Vagina (tissue), 2 donors: ENCODE results near the gene THBS3. TPM values are rescaled to one million over a fixed set of nuclear protein-coding genes. Genes with fewer than 3 reads are reported as not detected.

Source experiments
- DNase-seq, 2 donors: peaks; one replicate each; pipeline ENCODE4 v3.0.0-alpha.2; 2017; ENCODE audit errors: extremely low spot score in 2 of 2
- H3K27ac ChIP-seq: fragments of 200-600 bp; sonication (generic); one replicate; pipeline ENCODE4 v1.5.1; 2019
- H3K27me3 ChIP-seq: fragments of 200-600 bp; sonication (generic); one replicate; pipeline ENCODE4 v1.5.1; 2019
- H3K36me3 ChIP-seq, 2 donors: fragments of 200-600 bp; sonication (generic); one replicate each; pipeline ENCODE4 v1.5.1; 2017 to 2019
- H3K4me1 ChIP-seq: fragments of 200-600 bp; sonication (generic); one replicate; pipeline ENCODE4 v1.5.1; 2019
- H3K4me3 ChIP-seq, 2 donors: fragments of 200-600 bp; sonication (generic); 1 replicate in 1 of 2; 2 replicates in 1 of 2; pipeline ENCODE4 v1.5.1; 2016 to 2019
- H3K9me3 ChIP-seq: fragments of 200-600 bp; sonication (generic); one replicate; pipeline ENCODE4 v1.5.1; 2019
- POLR2A ChIP-seq, 2 donors: fragments of 450-650 bp; IDR thresholded peaks; one replicate each; pipeline ENCODE4 v1.6.1; 2017; ENCODE audit warnings: antibody characterized with exemption in 2 of 2, mild to moderate bottlenecking in 2 of 2, moderate library complexity in 2 of 2
- POLR2AphosphoS5 ChIP-seq, 2 donors: sonication (generic); formaldehyde crosslinking; IDR thresholded peaks; one replicate each; pipeline ENCODE4 v1.9.0; 2017; ENCODE audit warnings: antibody characterized with exemption in 2 of 2, mild to moderate bottlenecking in 2 of 2, low read depth in 1 of 2; ENCODE audit not compliant: insufficient read depth in 1 of 2
- intact Hi-C: fragments of 100-400 bp; cut with DNase I; formaldehyde crosslinking; loops from one replicate; pipeline ENCODE4 v1.15.1; 2023
- total RNA-seq: library from RNA; depleted of rRNA; stranded (reverse); fragments of >200 nt; gene quantifications from one replicate; pipeline ENCODE4 v1.2.3, GENCODE V29; 2016
- TF ChIP-seq, protein P1 (sequence below), 3 experiments: fragments of 450-650 bp in 2 of 3; fragments of 200-600 bp in 1 of 3; sonication (generic) in 1 of 3; IDR thresholded peaks; one replicate each; pipeline ENCODE4 v1.5.1; 2017 to 2019; ENCODE audit warnings: antibody characterized with exemption in 3 of 3, mild to moderate bottlenecking in 2 of 3, moderate library complexity in 2 of 3

THBS3 gene
- total RNA-seq, 1 donor from 2014 or later: 27.3 TPM

DNA sequence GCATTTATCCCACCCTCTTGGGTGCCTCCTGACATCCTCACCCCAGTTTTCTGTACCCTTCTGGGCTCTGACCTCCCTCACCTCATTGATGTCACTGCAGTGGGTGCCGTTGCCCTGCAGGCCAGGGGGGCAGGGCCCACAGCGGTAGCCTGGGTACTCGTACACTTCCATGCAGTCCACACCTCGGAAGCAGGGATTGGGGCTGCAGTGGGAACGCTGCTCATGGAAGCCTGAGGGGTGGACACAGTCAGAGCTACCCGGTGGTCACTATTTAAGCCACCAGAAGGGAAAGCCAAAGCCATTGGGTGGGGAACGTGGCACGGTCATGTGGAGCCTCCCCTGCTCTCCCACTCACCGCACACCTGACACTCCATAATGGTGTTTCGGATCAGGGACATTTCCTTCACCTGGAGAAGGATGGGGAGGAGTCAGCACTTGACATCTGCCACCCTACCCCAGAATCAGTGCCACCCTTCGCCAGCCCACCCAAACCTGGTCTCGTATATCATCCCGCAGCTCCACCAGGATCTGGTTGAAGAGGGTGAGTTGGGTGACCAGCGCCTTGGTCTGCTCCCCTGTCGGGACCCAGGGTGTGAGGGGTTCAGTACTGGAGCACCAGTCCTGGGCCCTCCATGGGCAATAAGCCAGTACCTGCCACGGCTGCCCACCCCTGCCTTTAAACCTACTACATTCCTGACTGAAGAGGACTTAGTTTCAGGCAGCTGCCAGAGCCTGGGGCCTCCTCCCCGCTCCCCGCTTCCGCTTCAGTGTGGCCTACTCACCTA, 4.8 kb downstream of the THBS3 start:
- Histone ChIP-seq H3K36me3 (peaks cover 0 to 4% of the 10 kb centered on the region in 2 donors), H3K27ac (no peak overlapping the region), H3K4me1 (peaks cover 22% of the 10 kb centered on the region), H3K9me3 (no peaks in the 10 kb centered on the region), H3K4me3 (no peak overlapping the region), H3K27me3 (no peaks in the 10 kb centered on the region)
- intact Hi-C loops: no loop called here
- TF ChIP-seq POLR2A (IDR thresholded peaks at IDR 0.05) (no peak), POLR2AphosphoS5 (IDR thresholded peaks at IDR 0.05; ENCODE audit: insufficient read depth in 1 of 2, low read depth in 1 of 2) (no peak)
- TF ChIP-seq, protein P1, sequence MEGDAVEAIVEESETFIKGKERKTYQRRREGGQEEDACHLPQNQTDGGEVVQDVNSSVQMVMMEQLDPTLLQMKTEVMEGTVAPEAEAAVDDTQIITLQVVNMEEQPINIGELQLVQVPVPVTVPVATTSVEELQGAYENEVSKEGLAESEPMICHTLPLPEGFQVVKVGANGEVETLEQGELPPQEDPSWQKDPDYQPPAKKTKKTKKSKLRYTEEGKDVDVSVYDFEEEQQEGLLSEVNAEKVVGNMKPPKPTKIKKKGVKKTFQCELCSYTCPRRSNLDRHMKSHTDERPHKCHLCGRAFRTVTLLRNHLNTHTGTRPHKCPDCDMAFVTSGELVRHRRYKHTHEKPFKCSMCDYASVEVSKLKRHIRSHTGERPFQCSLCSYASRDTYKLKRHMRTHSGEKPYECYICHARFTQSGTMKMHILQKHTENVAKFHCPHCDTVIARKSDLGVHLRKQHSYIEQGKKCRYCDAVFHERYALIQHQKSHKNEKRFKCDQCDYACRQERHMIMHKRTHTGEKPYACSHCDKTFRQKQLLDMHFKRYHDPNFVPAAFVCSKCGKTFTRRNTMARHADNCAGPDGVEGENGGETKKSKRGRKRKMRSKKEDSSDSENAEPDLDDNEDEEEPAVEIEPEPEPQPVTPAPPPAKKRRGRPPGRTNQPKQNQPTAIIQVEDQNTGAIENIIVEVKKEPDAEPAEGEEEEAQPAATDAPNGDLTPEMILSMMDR (IDR thresholded peaks at IDR 0.05): no peak
- DNase-seq: no peak

DNA sequence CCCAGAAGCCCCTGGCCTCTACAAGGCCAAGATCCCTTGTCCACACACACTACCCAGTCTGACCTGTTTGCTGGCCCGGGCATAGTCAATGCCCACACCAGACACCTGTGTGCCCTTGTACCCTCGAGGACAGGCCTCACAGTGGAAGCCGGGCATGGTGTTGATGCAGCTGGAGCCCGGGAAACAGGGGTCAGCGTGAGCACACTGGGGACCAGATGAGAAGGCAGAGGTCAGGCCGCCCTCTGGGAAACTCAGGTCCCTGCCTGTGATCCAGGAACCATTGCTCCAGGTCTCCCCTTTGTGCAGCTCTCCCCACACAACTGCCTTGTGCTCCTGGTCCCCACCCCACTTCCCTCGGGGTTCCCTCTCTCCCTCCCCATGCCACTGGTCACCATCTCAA, 5.5 kb downstream of the THBS3 start:
- no peaks in the 10 kb centered on the region for H3K9me3 ChIP-seq
- no peak overlapping the region for H3K4me3 ChIP-seq
- no peaks in the 10 kb centered on the region for H3K27me3 ChIP-seq
- TF ChIP-seq, protein P1 (IDR thresholded peaks at IDR 0.05): no peak
- TF ChIP-seq POLR2A (IDR thresholded peaks at IDR 0.05) (no peak), POLR2AphosphoS5 (IDR thresholded peaks at IDR 0.05; ENCODE audit: insufficient read depth in 1 of 2, low read depth in 1 of 2) (no peak)
- no peak overlapping the region for H3K27ac ChIP-seq
- peaks cover 0 to 4% of the 10 kb centered on the region in 2 donors for H3K36me3 ChIP-seq
- intact Hi-C loops: no loop called here
- DNase-seq: no peak
- H3K4me1 ChIP-seq: peaks cover 14% of the 10 kb centered on the region

DNA sequence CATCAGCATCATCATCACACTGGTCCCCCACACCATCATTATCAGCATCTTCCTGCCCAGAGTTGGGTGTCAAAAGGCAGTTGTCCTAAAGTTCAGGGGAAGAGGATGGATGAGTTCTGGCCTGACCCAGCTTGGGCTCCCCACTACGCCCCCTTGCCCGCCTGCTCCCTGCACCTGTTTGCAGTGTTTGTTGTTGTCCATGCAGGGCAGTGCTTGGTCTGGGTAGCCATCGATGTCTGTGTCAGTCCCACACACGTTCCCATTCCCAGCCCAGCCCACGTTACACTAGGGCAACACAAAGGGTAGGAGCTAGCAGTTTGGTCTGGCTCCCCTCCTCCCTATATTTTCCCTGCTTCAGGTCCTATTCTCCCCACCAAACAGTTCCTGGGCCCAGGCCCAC, 6.8 kb downstream of the THBS3 start:
- DNase-seq: no peak
- Histone ChIP-seq H3K4me1 (peaks cover 7% of the 10 kb centered on the region), H3K36me3 (peaks cover 0 to 4% of the 10 kb centered on the region in 2 donors), H3K27me3 (no peaks in the 10 kb centered on the region), H3K4me3 (no peak overlapping the region), H3K27ac (no peak overlapping the region), H3K9me3 (no peaks in the 10 kb centered on the region)
- intact Hi-C loops: no loop called here
- TF ChIP-seq POLR2AphosphoS5 (IDR thresholded peaks at IDR 0.05; ENCODE audit: insufficient read depth in 1 of 2, low read depth in 1 of 2) (no peak), POLR2A (IDR thresholded peaks at IDR 0.05) (no peak)
- TF ChIP-seq, protein P1 (IDR thresholded peaks at IDR 0.05): no peak

DNA sequence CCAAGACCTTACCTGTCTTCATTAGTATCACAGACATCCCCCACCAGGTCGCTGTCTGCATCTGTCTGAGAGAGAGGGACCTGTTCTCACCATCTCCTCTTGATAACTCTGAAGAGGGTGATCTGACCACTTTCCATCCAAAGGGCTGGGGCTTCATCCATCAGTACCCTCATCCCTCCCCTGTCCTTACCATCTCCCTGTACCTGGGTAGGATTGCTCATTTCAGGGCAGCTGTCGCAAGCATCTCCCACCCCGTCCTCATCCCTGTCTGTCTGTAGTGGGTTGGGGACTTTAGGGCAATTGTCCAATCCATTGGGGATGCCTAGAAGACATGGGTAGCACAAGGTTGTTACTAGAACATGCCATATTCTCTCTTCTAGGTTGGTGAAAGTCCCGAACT, 7.9 kb downstream of the THBS3 start:
- TF ChIP-seq POLR2AphosphoS5 (IDR thresholded peaks at IDR 0.05; ENCODE audit: insufficient read depth in 1 of 2, low read depth in 1 of 2) (no peak), POLR2A (IDR thresholded peaks at IDR 0.05) (no peak)
- TF ChIP-seq, protein P1 (IDR thresholded peaks at IDR 0.05): no peak
- Histone ChIP-seq H3K27me3 (no peaks in the 10 kb centered on the region), H3K27ac (no peak overlapping the region), H3K9me3 (no peaks in the 10 kb centered on the region), H3K36me3 (peaks cover 0 to 4% of the 10 kb centered on the region in 2 donors), H3K4me3 (no peak overlapping the region), H3K4me1 (peaks cover 16% of the 10 kb centered on the region)
- DNase-seq: no peak
- intact Hi-C loops: no loop called here

DNA sequence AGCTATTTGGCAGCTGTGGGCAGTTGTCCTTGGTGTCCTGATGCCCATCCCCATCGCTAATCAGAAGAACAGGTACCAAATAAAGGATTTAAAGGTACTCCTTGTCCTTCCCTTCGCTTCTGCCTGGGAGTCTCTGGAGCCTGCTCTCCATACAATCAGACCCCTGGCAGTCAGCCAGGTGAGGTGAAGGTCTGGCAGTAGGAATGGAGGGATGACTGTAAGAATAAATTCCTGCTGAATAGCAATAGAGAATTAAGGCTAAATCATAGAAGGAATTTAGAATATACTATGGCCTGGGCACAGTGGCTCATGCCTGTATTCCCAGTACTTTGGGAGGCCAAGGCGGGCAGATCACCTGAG, 9.2 kb downstream of the THBS3 start:
- intact Hi-C loops: no loop called here
- H3K4me3 ChIP-seq: no peak overlapping the region
- peaks cover 0 to 4% of the 10 kb centered on the region in 2 donors for H3K36me3 ChIP-seq
- H3K27ac ChIP-seq: no peak overlapping the region
- TF ChIP-seq POLR2A (IDR thresholded peaks at IDR 0.05) (no peak), POLR2AphosphoS5 (IDR thresholded peaks at IDR 0.05; ENCODE audit: insufficient read depth in 1 of 2, low read depth in 1 of 2) (no peak)
- TF ChIP-seq, protein P1 (IDR thresholded peaks at IDR 0.05): no peak
- no peak for DNase-seq
- H3K4me1 ChIP-seq: peaks cover 28% of the 10 kb centered on the region
- no peaks in the 10 kb centered on the region for H3K9me3 ChIP-seq
- no peaks in the 10 kb centered on the region for H3K27me3 ChIP-seq
